B cell (primary cell): ENCODE measurements around the gene IQCB1. TPM values are rescaled to one million over a fixed set of nuclear protein-coding genes. Genes with fewer than 3 reads are reported as not detected.

Experiments
- ATAC-seq: fragments of 200-7000 bp; cut with Tn5 transposase; one replicate; pipeline ENCODE4 v1.10.0; 2021; ENCODE audit warnings: low read depth, mild to moderate bottlenecking, moderate number of reproducible peaks, moderate library complexity
- CTCF ChIA-PET: fragments of 350-600 bp; sonication (Branson Sonifier 250); formaldehyde crosslinking; loops from one replicate; lab custom pipeline; 2021; ENCODE audit warnings: antibody characterized with exemption, inconsistent platforms; lab: Charles Lee
- POLR2A ChIA-PET: fragments of 350-600 bp; sonication (Branson Sonifier 250); formaldehyde crosslinking; loops from one replicate; lab custom pipeline; 2021; ENCODE audit warnings: antibody characterized with exemption; lab: Charles Lee
- DNase-seq: peaks from one replicate; pipeline ENCODE4 v3.0.0; 2013
- H2AFZ ChIP-seq: 2 replicates; pipeline ENCODE4 v1.6.1; 2012; ENCODE audit warnings: mild to moderate bottlenecking, low read depth, low read length; ENCODE audit not compliant: insufficient read depth, poor library complexity, severe bottlenecking
- H3K27ac ChIP-seq, 2 donors: 1 replicate in 1 of 2; 2 replicates in 1 of 2; pipeline ENCODE4 v1.5.1; 2012 to 2013; ENCODE audit warnings: low read length in 2 of 2, mild to moderate bottlenecking in 2 of 2, moderate library complexity in 1 of 2
- H3K27me3 ChIP-seq, 4 experiments: fragments of 200-600 bp in 1 of 4; sonication (generic) in 1 of 4; replicated peaks in 1 of 4; 1 replicate in 2 of 4; 2 replicates in 2 of 4; pipeline versions ENCODE4 v1.6.1 to v1.7.0; 2013 to 2016; ENCODE audit warnings: low read length in 3 of 4, mild to moderate bottlenecking in 2 of 4, mixed read lengths in 1 of 4, moderate library complexity in 1 of 4; ENCODE audit not compliant: insufficient read depth in 4 of 4, control insufficient read depth in 3 of 4; ENCODE audit errors: control extremely low read depth in 1 of 4
- H3K36me3 ChIP-seq, 2 experiments: replicated peaks in 1 of 2; 1 replicate in 1 of 2; 2 replicates in 1 of 2; pipeline versions ENCODE4 v1.6.1 to v1.7.1; 2013; ENCODE audit warnings: low read length in 1 of 2; ENCODE audit not compliant: insufficient read depth in 2 of 2, control insufficient read depth in 1 of 2; ENCODE audit errors: control extremely low read depth in 1 of 2, extremely low read depth in 1 of 2
- H3K4me1 ChIP-seq, 2 donors: fragments of 200-600 bp in 1 of 2; sonication (generic) in 1 of 2; 1 replicate in 1 of 2; 2 replicates in 1 of 2; pipeline versions ENCODE4 v1.5.1 to v1.6.1; 2013 to 2017; ENCODE audit warnings: low read length in 2 of 2; ENCODE audit not compliant: control insufficient read depth in 2 of 2, insufficient read depth in 2 of 2
- H3K4me2 ChIP-seq: replicated peaks from 2 replicates; pipeline ENCODE3; 2012; ENCODE audit warnings: mild to moderate bottlenecking, low read depth, low read length; ENCODE audit not compliant: poor library complexity, severe bottlenecking
- H3K4me3 ChIP-seq, 5 experiments: fragments of 200-600 bp in 1 of 5; sonication (generic) in 1 of 5; 1 replicate in 3 of 5; 2 replicates in 2 of 5; pipeline versions ENCODE4 v1.5.1 to v1.7.0; 2011 to 2016; ENCODE audit warnings: low read length in 4 of 5, mild to moderate bottlenecking in 4 of 5, low read depth in 2 of 5, control low read depth in 1 of 5, moderate library complexity in 1 of 5; ENCODE audit not compliant: insufficient read depth in 1 of 5; ENCODE audit errors: control extremely low read depth in 1 of 5, extremely low read depth in 1 of 5
- H3K79me2 ChIP-seq: fragments of 200-600 bp; sonication (generic); one replicate; pipeline ENCODE4 v1.6.0; 2016; ENCODE audit warnings: low read length; ENCODE audit not compliant: control insufficient read depth, insufficient read depth
- H3K9ac ChIP-seq: fragments of 200-600 bp; sonication (generic); 2 replicates; pipeline ENCODE4 v1.6.1; 2017; ENCODE audit warnings: mild to moderate bottlenecking, low read length, moderate library complexity
- H3K9me3 ChIP-seq, 3 donors: one replicate each; pipeline versions ENCODE4 v1.6.1 to v1.7.1; 2013; ENCODE audit warnings: low read length in 2 of 3; ENCODE audit not compliant: control insufficient read depth in 2 of 3, insufficient read depth in 1 of 3; ENCODE audit errors: control extremely low read depth in 1 of 3
- H4K20me1 ChIP-seq: 2 replicates; pipeline ENCODE4 v1.6.0; 2012; ENCODE audit warnings: mild to moderate bottlenecking, low read length; ENCODE audit not compliant: insufficient read depth, control insufficient read depth, poor library complexity, severe bottlenecking
- H3K27ac Mint-ChIP-seq: one replicate; pipeline ENCODE4 v1.8.0; 2021; ENCODE audit warnings: mixed read lengths
- H3K27me3 Mint-ChIP-seq: one replicate; pipeline ENCODE4 v1.8.0; 2021; ENCODE audit warnings: mixed read lengths
- H3K4me1 Mint-ChIP-seq: one replicate; pipeline ENCODE4 v1.8.0; 2021; ENCODE audit warnings: mixed read lengths
- H3K4me3 Mint-ChIP-seq: one replicate; pipeline ENCODE4 v1.8.0; 2021; ENCODE audit warnings: mixed read lengths
- H3K9me3 Mint-ChIP-seq: one replicate; pipeline ENCODE4 v1.8.0; 2022; ENCODE audit warnings: mixed read lengths; ENCODE audit not compliant: insufficient read depth
- EZH2 ChIP-seq: IDR thresholded peaks from 2 replicates; pipeline ENCODE4 v1.6.1; 2012; ENCODE audit warnings: borderline replicate concordance, low read depth, mild to moderate bottlenecking, moderate library complexity, low read length; ENCODE audit not compliant: insufficient read depth, poor library complexity, severe bottlenecking
- WGBS: methylation state at CpG from one replicate; pipeline ENCODE4 v1.1.5; 2013; ENCODE audit warnings: missing lambda C conversion rate; ENCODE audit not compliant: insufficient coverage; 5-methylcytosine and 5-hydroxymethylcytosine counted together
- intact Hi-C: fragments of 100-400 bp; cut with micrococcal nuclease; formaldehyde crosslinking; loops from one replicate; pipeline ENCODE4 v1.10.0; 2022
- polyA plus RNA-seq: library from polyadenylated mRNA; depleted of rRNA; stranded (reverse); fragments of >200 nt; gene quantifications from 2 replicates; pipeline ENCODE4 v1.2.3, GENCODE V29; 2012
- total RNA-seq, 2 donors: library from RNA; stranded (reverse); fragments of 120-200 nt in 1 of 2; gene quantifications; 1 replicate in 1 of 2; 2 replicates in 1 of 2; pipeline versions ENCODE4 v1.2.3 to v1.2.4, GENCODE V29; 2013 to 2022
- TF ChIP-seq, protein P1 (sequence below): fragments of 200-600 bp; IDR thresholded peaks from one replicate; pipeline ENCODE4 v1.8.0; 2022; ENCODE audit warnings: antibody characterized with exemption, mild to moderate bottlenecking

Gene IQCB1
- total and polyA plus RNA-seq, 2 donors (not counting 1 experiment from before 2014, with no cell fraction given): 32.0 to 54.6 TPM

DNA sequence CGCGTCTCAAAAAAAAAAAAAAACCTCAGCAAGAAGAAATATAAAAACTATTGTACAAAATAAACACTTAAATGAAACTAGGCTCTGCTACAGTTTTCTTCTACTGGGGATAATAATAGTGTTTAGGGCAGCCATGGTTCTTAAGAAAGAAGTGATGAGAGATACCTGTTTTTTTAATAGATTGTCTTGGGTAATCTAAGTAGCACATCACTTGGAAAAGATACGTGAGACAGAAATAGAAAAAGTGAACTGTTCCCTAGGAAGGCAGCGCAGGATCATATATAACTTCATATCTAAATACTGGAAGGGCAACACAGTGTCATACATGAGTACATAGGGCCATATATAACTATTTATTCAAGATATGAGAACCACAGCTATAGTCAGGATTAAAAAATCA lies 97.2 kb downstream of the IQCB1 start:
- Histone ChIP-seq H3K4me2 (no peak overlapping the region), H3K4me3 (no peak overlapping the region), H3K27me3 (no peaks in the 10 kb centered on the region), H3K27ac (no peak overlapping the region), H3K79me2 (peaks cover 84% of the 10 kb centered on the region), H3K9me3 (no peaks in the 10 kb centered on the region), H2AFZ (no peak overlapping the region), H3K9ac (no peak overlapping the region), H3K4me1 (peaks cover 0 to 3% of the 10 kb centered on the region in 2 donors), H4K20me1 (no peaks in the 10 kb centered on the region), H3K36me3 (peaks cover 0 to 2% of the 10 kb centered on the region in 2 experiments)
- POLR2A ChIA-PET: no interaction called here
- no peaks in the 10 kb centered on the region for H3K27me3 Mint-ChIP-seq
- ATAC-seq: no peak
- WGBS: no CpG with 5 or more reads among the region's 4 CpGs
- no peak for DNase-seq
- CTCF ChIA-PET: no interaction called here
- no peak overlapping the region for H3K27ac Mint-ChIP-seq
- H3K9me3 Mint-ChIP-seq: no peaks in the 10 kb centered on the region
- H3K4me1 Mint-ChIP-seq: peaks cover 41% of the 10 kb centered on the region
- H3K4me3 Mint-ChIP-seq: no peak overlapping the region
- no peak for TF ChIP-seq EZH2
- TF ChIP-seq, protein P1, sequence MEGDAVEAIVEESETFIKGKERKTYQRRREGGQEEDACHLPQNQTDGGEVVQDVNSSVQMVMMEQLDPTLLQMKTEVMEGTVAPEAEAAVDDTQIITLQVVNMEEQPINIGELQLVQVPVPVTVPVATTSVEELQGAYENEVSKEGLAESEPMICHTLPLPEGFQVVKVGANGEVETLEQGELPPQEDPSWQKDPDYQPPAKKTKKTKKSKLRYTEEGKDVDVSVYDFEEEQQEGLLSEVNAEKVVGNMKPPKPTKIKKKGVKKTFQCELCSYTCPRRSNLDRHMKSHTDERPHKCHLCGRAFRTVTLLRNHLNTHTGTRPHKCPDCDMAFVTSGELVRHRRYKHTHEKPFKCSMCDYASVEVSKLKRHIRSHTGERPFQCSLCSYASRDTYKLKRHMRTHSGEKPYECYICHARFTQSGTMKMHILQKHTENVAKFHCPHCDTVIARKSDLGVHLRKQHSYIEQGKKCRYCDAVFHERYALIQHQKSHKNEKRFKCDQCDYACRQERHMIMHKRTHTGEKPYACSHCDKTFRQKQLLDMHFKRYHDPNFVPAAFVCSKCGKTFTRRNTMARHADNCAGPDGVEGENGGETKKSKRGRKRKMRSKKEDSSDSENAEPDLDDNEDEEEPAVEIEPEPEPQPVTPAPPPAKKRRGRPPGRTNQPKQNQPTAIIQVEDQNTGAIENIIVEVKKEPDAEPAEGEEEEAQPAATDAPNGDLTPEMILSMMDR: no peak
- intact Hi-C loops: no loop called here

DNA sequence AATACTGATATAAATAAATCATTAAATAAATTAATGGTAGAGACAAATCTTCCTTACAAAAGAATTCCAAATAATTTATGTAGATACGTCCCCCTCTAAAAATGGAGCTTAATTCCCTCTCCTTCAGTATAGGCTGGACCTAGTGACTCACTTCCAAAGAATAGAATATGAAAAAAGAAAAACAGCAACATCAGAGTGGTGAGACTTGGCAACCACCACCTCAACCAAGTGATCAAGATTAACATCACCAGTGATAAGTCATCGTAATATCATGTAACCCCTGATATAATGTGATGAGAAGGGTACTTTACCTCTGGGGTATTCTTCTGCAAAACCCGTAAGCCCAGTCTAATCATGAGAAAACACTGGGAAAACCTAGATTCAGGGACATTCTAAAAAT lies 98.7 kb downstream of the IQCB1 start:
- Histone ChIP-seq H3K4me3 (no peak overlapping the region), H3K27ac (no peak overlapping the region), H3K27me3 (no peaks in the 10 kb centered on the region), H3K4me1 (peaks cover 0 to 3% of the 10 kb centered on the region in 2 donors), H3K9me3 (no peaks in the 10 kb centered on the region), H3K79me2 (peaks cover 86% of the 10 kb centered on the region), H3K36me3 (peaks cover 0 to 2% of the 10 kb centered on the region in 2 experiments), H3K4me2 (no peak overlapping the region), H2AFZ (no peak overlapping the region), H3K9ac (no peak overlapping the region), H4K20me1 (no peaks in the 10 kb centered on the region)
- Mint-ChIP-seq H3K27ac (no peak overlapping the region), H3K4me3 (no peak overlapping the region), H3K9me3 (no peaks in the 10 kb centered on the region), H3K27me3 (no peaks in the 10 kb centered on the region), H3K4me1 (peaks cover 43% of the 10 kb centered on the region)
- TF ChIP-seq, protein P1: no peak
- TF ChIP-seq EZH2: no peak
- ChIA-PET CTCF (no interaction called here), POLR2A (no interaction called here)
- no peak for ATAC-seq
- no CpG with 5 or more reads among the region's 3 CpGs for WGBS
- intact Hi-C loops: no loop called here
- no peak for DNase-seq
